OCI-LY3 (cell line): ENCODE results near the gene URB2.

ENCODE experiments used
- CTCF ChIP-seq: fragments of 200-600, 300-600 bp; sonication (generic); IDR thresholded peaks from 2 replicates; pipeline ENCODE4 v1.5.1; 2014; ENCODE audit warnings: antibody characterized with exemption, low read length, low read depth
- EZH2phosphoT487 ChIP-seq: fragments of 200-600 bp; shearing (Covaris generic); IDR thresholded peaks from 2 replicates; pipeline ENCODE4 v1.6.1; 2018; ENCODE audit warnings: antibody characterized with exemption, mixed run types, low read depth

GRCh38 chr1:229585338-229585737, 40.7 kb upstream of the URB2 start:
- no peak for TF ChIP-seq CTCF
- no peak for TF ChIP-seq EZH2phosphoT487
